Aorta (tissue), 5 donors: Measurements from ENCODE around the gene GANAB. TPM values are rescaled to one million over a fixed set of nuclear protein-coding genes. Genes with fewer than 3 reads are reported as not detected.
"Not testable (repeated sequence)": the region's sequence is repeated elsewhere in the genome, so short reads cannot be mapped to it uniquely, and the experiment has no call there.

ENCODE experiments used
- ATAC-seq: fragments of 200-7000 bp; cut with Tn5 transposase; one replicate; pipeline ENCODE4 v1.9.1; 2022; ENCODE audit warnings: moderate library complexity; ENCODE audit not compliant: low FRiP score
- DNase-seq, 2 donors: peaks; one replicate each; pipeline ENCODE4 v3.0.0-alpha.2; 2020
- H3K27ac ChIP-seq, 2 donors: one replicate each; pipeline ENCODE4 v1.5.1; 2013; ENCODE audit warnings: low read length in 2 of 2, mild to moderate bottlenecking in 2 of 2, moderate library complexity in 2 of 2, control low read depth in 1 of 2, inconsistent platforms in 1 of 2, low read depth in 1 of 2
- H3K27me3 ChIP-seq, 2 donors: one replicate each; pipeline ENCODE4 v1.6.1; 2013; ENCODE audit warnings: control low read depth in 1 of 2, low read length in 1 of 2, mild to moderate bottlenecking in 1 of 2, moderate library complexity in 1 of 2; ENCODE audit not compliant: insufficient read depth in 2 of 2, control insufficient read depth in 1 of 2
- H3K36me3 ChIP-seq, 2 donors: one replicate each; pipeline ENCODE4 v1.6.1; 2013; ENCODE audit warnings: control low read depth in 1 of 2, low read length in 1 of 2, mild to moderate bottlenecking in 1 of 2; ENCODE audit not compliant: insufficient read depth in 2 of 2, control insufficient read depth in 1 of 2
- H3K4me1 ChIP-seq, 2 donors: one replicate each; pipeline ENCODE4 v1.6.1; 2013; ENCODE audit warnings: low read length in 2 of 2, control low read depth in 1 of 2, mild to moderate bottlenecking in 1 of 2, moderate library complexity in 1 of 2; ENCODE audit not compliant: insufficient read depth in 2 of 2, control insufficient read depth in 1 of 2
- H3K4me3 ChIP-seq, 2 donors: one replicate each; pipeline ENCODE4 v1.5.1; 2013; ENCODE audit warnings: low read length in 2 of 2, control low read depth in 1 of 2, mild to moderate bottlenecking in 1 of 2
- H3K9me3 ChIP-seq: one replicate; pipeline ENCODE4 v1.6.1; 2013; ENCODE audit warnings: mild to moderate bottlenecking, low read length; ENCODE audit not compliant: control insufficient read depth
- WGBS, 2 donors: extraction: QIAGEN DNeasy Blood & Tissue Kit; methylation state at CpG; one replicate each; pipeline ENCODE4 v1.1.7; 2013; 5-methylcytosine and 5-hydroxymethylcytosine counted together
- intact Hi-C, 2 donors: fragments of 100-400 bp; cut with DNase I; formaldehyde crosslinking; loops; one replicate each; pipeline versions ENCODE4 v1.14.2 to v1.15.0; 2022
- polyA plus RNA-seq, 2 donors: library from polyadenylated mRNA; stranded (reverse); fragments of 200-250 nt; gene quantifications; one replicate each; pipeline ENCODE4 v1.2.3, GENCODE V29; 2013
- total RNA-seq, 2 donors: library from RNA; stranded (reverse); fragmentation: NEBNext Ultra II Directional; extraction: Animal tissue kit (Norgen Biotek cat#: 25700); gene quantifications; one replicate each; pipeline ENCODE4 v1.2.1, GENCODE V29; 2021
- donor health status: healthy with polysubstance abuse.
- donor health status: Bipolar disorder and iron deficiency.
- donor health status: DM: no; HTN: no; CAD: no.
- donor health status: DM: no; HTN: no; CAD: no.
- donor health status: DM: yes; HTN: yes; CAD: no.

GANAB gene
- total and polyA plus RNA-seq, 4 donors, result 41.2 to 206 (median 156) TPM

GRCh38 chr11:62680825-62681240, 34.4 kb upstream of the GANAB start:
- Histone ChIP-seq H3K4me1 (no peaks in the 10 kb centered on the region), H3K27me3 (no peaks in the 10 kb centered on the region), H3K36me3 (peaks cover 0 to 3% of the 10 kb centered on the region in 2 donors), H3K4me3 (no peak overlapping the region), H3K27ac (no peak overlapping the region), H3K9me3 (no peaks in the 10 kb centered on the region)
- ATAC-seq, result peak; percentile 72
- no peak for DNase-seq
- intact Hi-C loops, result no loop called here
- 58 to 59% methylated on average over 4 of the region's 4 CpGs for WGBS, 2 donors

- WGBS, 2 donors, result 2 to 3% methylated on average over 55 of the region's 55 CpGs
Observed at GRCh38 chr11:62678770-62679696, 32.6 kb upstream of the GANAB start, which contains the start of gene UBXN1. Gene UBXN1 (minus strand): TSS chr11:62679073. CDS start chr11:62678923, 150 bp downstream.

GRCh38 chr11:62678433-62678769, 32.0 kb upstream of the GANAB start:
- no peaks in the 10 kb centered on the region for H3K9me3 ChIP-seq
- intact Hi-C loops, result no loop called here
- no peaks in the 10 kb centered on the region for H3K4me1 ChIP-seq
- H3K27ac ChIP-seq, result peak overlapping the region; percentile 68 to 93
- 3% methylated on average over 16 of the region's 16 CpGs for WGBS, 2 donors
- H3K4me3 ChIP-seq, result peak overlapping the region; percentile 87 to 88
- DNase-seq, result no peak
- H3K36me3 ChIP-seq, result peaks cover 0 to 3% of the 10 kb centered on the region in 2 donors
- H3K27me3 ChIP-seq, result no peaks in the 10 kb centered on the region
- ATAC-seq, result peak; percentile 20

More at GRCh38 chr11:62678770-62679696, 32.6 kb upstream of the GANAB start, which contains the start of gene UBXN1:
- Histone ChIP-seq H3K27ac (peak within 1 kb of the TSS; percentile 68 to 93), H3K9me3 (no peaks in the 10 kb centered on the region), H3K36me3 (peaks cover 0 to 3% of the 10 kb centered on the region in 2 donors), H3K27me3 (no peaks in the 10 kb centered on the region), H3K4me1 (no peaks in the 10 kb centered on the region), H3K4me3 (peak within 1 kb of the TSS; percentile 87 to 88)
- ATAC-seq, result peak; percentile 95
- intact Hi-C loops, result no loop called here
- DNase-seq, result peak; percentile 95 to 97

- intact Hi-C loops, result no loop called here
- Histone ChIP-seq H3K27me3 (no peaks in the 10 kb centered on the region), H3K4me3 (no peak overlapping the region), H3K27ac (no peak overlapping the region), H3K4me1 (no peaks in the 10 kb centered on the region), H3K36me3 (peaks cover 0 to 3% of the 10 kb centered on the region in 2 donors), H3K9me3 (no peaks in the 10 kb centered on the region)
- no peak for DNase-seq
- no peak for ATAC-seq
- 82 to 85% methylated on average over 15 of the region's 15 CpGs for WGBS, 2 donors
Observed at GRCh38 chr11:62677714-62678113, 31.3 kb upstream of the GANAB start.

- intact Hi-C loops, result no loop called here
- DNase-seq (no peak), ATAC-seq (no peak)
- H3K27ac ChIP-seq, result no peak overlapping the region
- no peaks in the 10 kb centered on the region for H3K4me1 ChIP-seq
- H3K9me3 ChIP-seq, result no peaks in the 10 kb centered on the region
- H3K4me3 ChIP-seq, result no peak overlapping the region
- 76 to 81% methylated on average over 6 of the region's 6 CpGs for WGBS, 2 donors
- no peaks in the 10 kb centered on the region for H3K27me3 ChIP-seq
- peaks cover 0 to 3% of the 10 kb centered on the region in 2 donors for H3K36me3 ChIP-seq
Observed at GRCh38 chr11:62677156-62677555, 30.7 kb upstream of the GANAB start.

- 51 to 54% methylated on average over 6 of the region's 6 CpGs for WGBS, 2 donors
- intact Hi-C loops, result no loop called here
- peaks cover 0 to 3% of the 10 kb centered on the region in 2 donors for H3K36me3 ChIP-seq
- no peaks in the 10 kb centered on the region for H3K4me1 ChIP-seq
- no peaks in the 10 kb centered on the region for H3K27me3 ChIP-seq
- ATAC-seq (no peak), DNase-seq (no peak)
- no peaks in the 10 kb centered on the region for H3K9me3 ChIP-seq
- H3K27ac ChIP-seq, result no peak overlapping the region
- no peak overlapping the region for H3K4me3 ChIP-seq
Observed at GRCh38 chr11:62676698-62677097, 30.3 kb upstream of the GANAB start.

GRCh38 chr11:62675415-62675814, 29.0 kb upstream of the GANAB start:
- H3K36me3 ChIP-seq, ATAC-seq, H3K27ac ChIP-seq, H3K4me3 ChIP-seq, DNase-seq, H3K27me3 ChIP-seq, H3K9me3 ChIP-seq, H3K4me1 ChIP-seq, intact Hi-C loops: not testable (repeated sequence)
- 91% methylated on average over 10 of the region's 10 CpGs for WGBS, 2 donors

GRCh38 chr11:62673196-62673525, 26.7 kb upstream of the GANAB start:
- Histone ChIP-seq H3K36me3 (peaks cover 0 to 3% of the 10 kb centered on the region in 2 donors), H3K27ac (no peak overlapping the region), H3K27me3 (no peaks in the 10 kb centered on the region), H3K9me3 (no peaks in the 10 kb centered on the region), H3K4me3 (no peak overlapping the region), H3K4me1 (no peaks in the 10 kb centered on the region)
- no peak for DNase-seq
- 76 to 81% methylated on average over 2 of the region's 2 CpGs for WGBS, 2 donors
- intact Hi-C loops, result loop anchor here in 1 of 2 donors (5.0 kb wide), 1 partner anchor 34 kb away; the partner anchor contains the start of genes BSCL2 and GNG3
- no peak for ATAC-seq
